ENCODE measurements around the gene AFAP1. TPM values are rescaled to one million over a fixed set of nuclear protein-coding genes. Genes with fewer than 3 reads are reported as not detected.

The AFAP1 gene
- polyA plus RNA-seq, 1 donor (not counting 4 experiments of a cell fraction or from before 2014, with no cell fraction given) = 7.6 TPM

GRCh38 chr4:7967501-7968261 lies 28.0 kb upstream of the AFAP1 start:
- Histone ChIP-seq H3K4me3 (ENCODE audit: control insufficient read depth in 2 of 3, extremely low read depth in 1 of 3, insufficient read depth in 2 of 3, low read depth in 1 of 3, low read length in 3 of 3) (no peak overlapping the region), H3K36me3 (ENCODE audit: control insufficient read depth in 2 of 2, extremely low read depth in 1 of 2, insufficient read depth in 2 of 2, low read length in 2 of 2) (no peaks in the 10 kb centered on the region), H4K20me1 (ENCODE audit: control insufficient read depth, extremely low read depth, insufficient read depth, low read length) (no peaks in the 10 kb centered on the region), H3K27me3 (ENCODE audit: control insufficient read depth, extremely low read depth, insufficient read depth, low read length) (no peaks in the 10 kb centered on the region), H3K27ac (ENCODE audit: control insufficient read depth, insufficient read depth, low read length) (no peak overlapping the region), H3K79me2 (ENCODE audit: control insufficient read depth, insufficient read depth, low read length) (no peaks in the 10 kb centered on the region), H2AFZ (ENCODE audit: control insufficient read depth, low read length) (no peak overlapping the region), H3K9me3 (ENCODE audit: control insufficient read depth, low read depth, low read length) (no peaks in the 10 kb centered on the region), H3K9ac (ENCODE audit: control insufficient read depth, extremely low read depth, insufficient read depth, low read length) (no peak overlapping the region), H3K9me1 (ENCODE audit: control insufficient read depth, extremely low read depth, insufficient read depth, low read length) (no peaks in the 10 kb centered on the region), H3K4me1 (ENCODE audit: control insufficient read depth, extremely low read depth, insufficient read depth, low read length) (peaks cover 57% of the 10 kb centered on the region), H3K4me2 (ENCODE audit: control insufficient read depth, extremely low read depth, insufficient read depth, low read depth, low read length) (no peak overlapping the region)
- no peak for DNase-seq (ENCODE audit: low read depth, low spot score)
- FAIRE-seq = no peak
- dilution Hi-C loops (cut with MboI; ENCODE audit: extremely low pct_ligation_motif_present, low sequenced_read_pairs) = no loop called here
- TF ChIP-seq EZH2 (IDR thresholded peaks at IDR 0.05; ENCODE audit: low read length) (no peak), CTCF (optimal IDR thresholded peaks at IDR 0.05 in 1 of 3, IDR thresholded peaks at IDR 0.05 in 1 of 3, conservative IDR thresholded peaks at IDR 0.05 in 1 of 3; ENCODE audit: extremely low read depth in 1 of 3, insufficient read depth in 2 of 3, low read length in 3 of 3) (no peak)

GRCh38 chr4:7967063-7967440 lies 27.4 kb upstream of the AFAP1 start:
- no peak overlapping the region for H3K4me3 ChIP-seq (ENCODE audit: control insufficient read depth in 2 of 3, extremely low read depth in 1 of 3, insufficient read depth in 2 of 3, low read depth in 1 of 3, low read length in 3 of 3)
- H3K9ac ChIP-seq (ENCODE audit: control insufficient read depth, extremely low read depth, insufficient read depth, low read length) = no peak overlapping the region
- dilution Hi-C loops (cut with MboI; ENCODE audit: extremely low pct_ligation_motif_present, low sequenced_read_pairs) = no loop called here
- no peak overlapping the region for H3K27ac ChIP-seq (ENCODE audit: control insufficient read depth, insufficient read depth, low read length)
- H2AFZ ChIP-seq (ENCODE audit: control insufficient read depth, low read length) = no peak overlapping the region
- H3K9me1 ChIP-seq (ENCODE audit: control insufficient read depth, extremely low read depth, insufficient read depth, low read length) = no peaks in the 10 kb centered on the region
- TF ChIP-seq EZH2 (IDR thresholded peaks at IDR 0.05; ENCODE audit: low read length) = no peak
- no peak for TF ChIP-seq CTCF (optimal IDR thresholded peaks at IDR 0.05 in 1 of 3, IDR thresholded peaks at IDR 0.05 in 1 of 3, conservative IDR thresholded peaks at IDR 0.05 in 1 of 3; ENCODE audit: extremely low read depth in 1 of 3, insufficient read depth in 2 of 3, low read length in 3 of 3)
- no peaks in the 10 kb centered on the region for H3K79me2 ChIP-seq (ENCODE audit: control insufficient read depth, insufficient read depth, low read length)
- DNase-seq (ENCODE audit: low read depth, low spot score) = no peak
- H3K4me2 ChIP-seq (ENCODE audit: control insufficient read depth, extremely low read depth, insufficient read depth, low read depth, low read length) = no peak overlapping the region
- FAIRE-seq = no peak
- no peaks in the 10 kb centered on the region for H4K20me1 ChIP-seq (ENCODE audit: control insufficient read depth, extremely low read depth, insufficient read depth, low read length)
- peaks cover 51% of the 10 kb centered on the region for H3K4me1 ChIP-seq (ENCODE audit: control insufficient read depth, extremely low read depth, insufficient read depth, low read length)
- no peaks in the 10 kb centered on the region for H3K9me3 ChIP-seq (ENCODE audit: control insufficient read depth, low read depth, low read length)
- no peaks in the 10 kb centered on the region for H3K27me3 ChIP-seq (ENCODE audit: control insufficient read depth, extremely low read depth, insufficient read depth, low read length)
- H3K36me3 ChIP-seq (ENCODE audit: control insufficient read depth in 2 of 2, extremely low read depth in 1 of 2, insufficient read depth in 2 of 2, low read length in 2 of 2) = no peaks in the 10 kb centered on the region
